Immature natural killer cell (primary cell): Measurements from ENCODE around the gene VWA8. TPM values are rescaled to one million over a fixed set of nuclear protein-coding genes. Genes with fewer than 3 reads are reported as not detected.

ENCODE experiments used
- DNase-seq, 3 donors: peaks; one replicate each; pipeline ENCODE4 v3.0.0; 2022; ENCODE audit warnings: mixed read lengths in 1 of 3
- H3K27ac Mint-ChIP-seq, 6 donors: one replicate each; pipeline ENCODE4 v1.8.0; 2020; ENCODE audit warnings: mixed read lengths in 6 of 6, mild to moderate bottlenecking in 5 of 6, inconsistent platforms in 4 of 6, moderate library complexity in 3 of 6
- H3K27me3 Mint-ChIP-seq, 3 donors: one replicate each; pipeline ENCODE4 v1.8.0; 2020 to 2021; ENCODE audit warnings: low read depth in 3 of 3, mild to moderate bottlenecking in 3 of 3, mixed read lengths in 3 of 3, moderate library complexity in 3 of 3, inconsistent platforms in 1 of 3
- H3K36me3 Mint-ChIP-seq, 3 donors: one replicate each; pipeline ENCODE4 v1.8.0; 2020; ENCODE audit warnings: mixed read lengths in 3 of 3, inconsistent platforms in 2 of 3, mild to moderate bottlenecking in 2 of 3
- H3K4me1 Mint-ChIP-seq, 2 donors: one replicate each; pipeline ENCODE4 v1.8.0; 2020; ENCODE audit warnings: inconsistent platforms in 2 of 2, mild to moderate bottlenecking in 2 of 2, mixed read lengths in 2 of 2, moderate library complexity in 1 of 2
- H3K4me3 Mint-ChIP-seq, 5 donors: one replicate each; pipeline ENCODE4 v1.8.0; 2020; ENCODE audit warnings: mild to moderate bottlenecking in 5 of 5, mixed read lengths in 5 of 5, inconsistent platforms in 3 of 5, moderate library complexity in 3 of 5
- H3K9me3 Mint-ChIP-seq, 6 donors: one replicate each; pipeline ENCODE4 v1.8.0; 2020; ENCODE audit warnings: mild to moderate bottlenecking in 6 of 6, mixed read lengths in 6 of 6, inconsistent platforms in 4 of 6, moderate library complexity in 3 of 6
- polyA plus RNA-seq, 3 donors: library from polyadenylated mRNA; unstranded; fragments of 300-500 nt; fragmentation: Illumina TruSeq; gene quantifications; one replicate each; pipeline ENCODE4 v1.2.3, GENCODE V29; 2021

VWA8 gene
- polyA plus RNA-seq, 3 donors from 2014 or later = 3.0 to 4.9 (median 3.2) TPM

DNA sequence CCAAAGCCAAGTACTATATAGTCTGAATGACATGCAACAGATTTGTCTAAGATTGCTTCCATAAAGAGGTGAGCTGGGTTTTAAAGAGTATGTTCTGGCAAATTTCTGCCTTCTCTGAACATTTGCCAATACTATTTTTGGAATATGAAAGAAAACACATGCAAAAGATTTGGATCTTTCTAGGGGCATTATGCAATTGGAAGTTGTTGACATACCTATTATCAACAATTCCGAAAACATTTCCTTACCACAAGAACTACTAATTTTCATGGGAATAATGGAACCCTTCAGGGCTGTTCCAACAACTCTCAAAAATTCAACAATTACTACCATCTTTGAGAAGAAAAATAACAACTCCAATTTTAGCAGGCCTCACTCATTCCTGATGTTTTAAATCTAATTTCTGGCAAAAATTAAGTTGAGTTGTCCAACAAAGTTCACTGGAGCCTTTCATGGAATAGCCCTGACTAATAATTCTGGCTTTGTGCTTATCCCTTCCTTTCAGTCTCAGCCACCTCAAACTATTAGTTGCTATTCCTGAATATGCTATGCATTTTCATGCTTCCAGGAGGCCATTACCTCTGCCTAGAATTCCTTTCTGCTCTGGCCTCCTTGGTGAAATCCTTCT lies 253.6 kb downstream of the VWA8 start:
- Mint-ChIP-seq H3K4me3 (no peak overlapping the region), H3K36me3 (peaks cover 5 to 9% (median 8%) of the 10 kb centered on the region in 3 donors), H3K9me3 (no peaks in the 10 kb centered on the region), H3K4me1 (no peaks in the 10 kb centered on the region), H3K27ac (no peak overlapping the region), H3K27me3 (peaks cover 0 to 1% (median 0%) of the 10 kb centered on the region in 3 donors)
- no peak for DNase-seq

DNA sequence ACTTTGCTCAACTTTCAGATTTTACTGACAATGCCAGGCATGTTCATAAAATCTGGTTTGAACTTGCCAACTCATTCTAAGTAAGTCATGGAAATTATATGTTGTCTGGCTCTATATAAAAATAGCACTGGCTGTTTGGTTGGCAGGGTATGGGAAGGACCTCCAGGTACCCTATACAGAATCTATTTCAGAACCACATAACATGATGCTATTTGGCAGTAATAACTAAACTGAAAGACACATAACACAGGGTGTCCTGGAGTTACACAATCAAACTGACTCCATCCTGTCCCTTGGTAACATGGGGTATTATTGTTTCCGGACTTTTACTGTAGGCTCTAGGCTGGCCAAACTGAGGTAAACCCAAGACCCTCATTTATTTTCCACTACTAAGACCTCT lies 254.8 kb downstream of the VWA8 start:
- no peak for DNase-seq
- Mint-ChIP-seq H3K4me1 (no peaks in the 10 kb centered on the region), H3K27ac (no peak overlapping the region), H3K36me3 (peaks cover 5 to 9% (median 8%) of the 10 kb centered on the region in 3 donors), H3K9me3 (no peaks in the 10 kb centered on the region), H3K4me3 (no peak overlapping the region), H3K27me3 (peaks cover 0 to 1% (median 0%) of the 10 kb centered on the region in 3 donors)

DNA sequence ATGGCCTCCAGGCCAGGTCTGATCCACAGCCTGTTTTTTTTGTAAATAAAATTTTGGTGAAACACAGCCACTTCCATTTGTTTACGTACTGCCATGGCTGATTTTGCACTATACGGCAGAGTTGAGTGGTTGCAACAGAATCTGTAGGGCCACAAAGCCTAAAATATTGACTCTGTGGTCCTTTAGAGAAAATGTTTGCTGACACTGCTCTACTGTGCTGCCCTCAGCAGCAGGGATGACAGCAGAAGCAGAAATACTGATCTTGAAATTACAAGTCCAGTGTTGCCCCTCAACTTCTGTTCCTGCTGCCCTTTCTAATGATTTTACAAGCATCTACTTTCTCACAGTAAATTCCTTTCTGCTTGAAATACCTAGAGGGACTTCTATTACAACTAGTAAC lies 258.4 kb downstream of the VWA8 start:
- H3K9me3 Mint-ChIP-seq = no peaks in the 10 kb centered on the region
- H3K4me3 Mint-ChIP-seq = no peak overlapping the region
- no peak for DNase-seq
- no peak overlapping the region for H3K27ac Mint-ChIP-seq
- peaks cover 13 to 32% (median 15%) of the 10 kb centered on the region in 3 donors for H3K36me3 Mint-ChIP-seq
- H3K4me1 Mint-ChIP-seq = no peaks in the 10 kb centered on the region
- no peaks in the 10 kb centered on the region for H3K27me3 Mint-ChIP-seq

DNA sequence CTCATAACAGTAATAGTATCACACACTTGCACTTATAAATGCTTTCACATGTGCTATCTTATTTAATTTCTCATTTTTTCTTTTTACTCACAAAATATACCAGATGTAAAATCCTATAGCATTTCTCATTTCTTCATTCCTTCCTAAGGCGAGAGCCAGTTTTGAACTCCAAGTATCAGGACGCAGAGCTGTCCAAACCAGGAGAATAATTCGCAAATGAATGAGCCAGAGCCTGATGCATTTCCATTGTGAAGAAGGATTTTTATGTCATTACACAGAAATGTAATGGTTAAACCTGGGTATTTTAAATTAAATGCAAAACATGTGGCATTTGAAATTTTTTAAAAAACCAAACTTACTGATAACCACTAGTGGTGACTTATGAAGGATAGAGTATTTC lies 259.2 kb downstream of the VWA8 start:
- Mint-ChIP-seq H3K4me3 (no peak overlapping the region), H3K4me1 (no peaks in the 10 kb centered on the region), H3K9me3 (no peaks in the 10 kb centered on the region), H3K27me3 (no peaks in the 10 kb centered on the region), H3K27ac (no peak overlapping the region), H3K36me3 (peaks cover 13 to 32% (median 15%) of the 10 kb centered on the region in 3 donors)
- DNase-seq = no peak

DNA sequence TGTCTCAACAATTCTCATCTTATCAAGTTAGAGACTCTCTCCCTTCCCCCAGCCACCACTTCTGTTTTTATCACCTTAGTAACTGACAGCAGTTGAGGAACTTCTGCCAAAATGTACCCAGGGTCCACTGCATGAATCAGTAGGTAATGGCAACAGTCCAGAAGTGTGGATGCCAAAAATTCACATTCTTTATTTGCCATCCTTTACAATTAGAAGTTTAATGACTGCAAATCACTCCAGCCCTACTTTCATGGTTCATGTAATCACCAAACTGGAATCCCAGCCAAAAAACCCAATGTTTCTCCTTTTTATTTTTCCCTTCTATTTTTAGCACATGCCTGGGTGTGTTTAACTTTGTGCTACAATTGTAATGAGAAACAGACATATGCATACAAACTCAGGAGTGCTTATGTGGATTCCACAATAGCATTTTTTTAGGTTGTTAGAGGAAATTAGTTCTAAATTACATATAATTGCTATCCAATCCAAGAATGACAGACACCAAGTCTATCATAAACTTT lies 260.1 kb downstream of the VWA8 start:
- Mint-ChIP-seq H3K27ac (no peak overlapping the region), H3K9me3 (no peaks in the 10 kb centered on the region), H3K36me3 (peaks cover 13 to 32% (median 15%) of the 10 kb centered on the region in 3 donors), H3K4me1 (no peaks in the 10 kb centered on the region), H3K27me3 (no peaks in the 10 kb centered on the region), H3K4me3 (no peak overlapping the region)
- DNase-seq = no peak

DNA sequence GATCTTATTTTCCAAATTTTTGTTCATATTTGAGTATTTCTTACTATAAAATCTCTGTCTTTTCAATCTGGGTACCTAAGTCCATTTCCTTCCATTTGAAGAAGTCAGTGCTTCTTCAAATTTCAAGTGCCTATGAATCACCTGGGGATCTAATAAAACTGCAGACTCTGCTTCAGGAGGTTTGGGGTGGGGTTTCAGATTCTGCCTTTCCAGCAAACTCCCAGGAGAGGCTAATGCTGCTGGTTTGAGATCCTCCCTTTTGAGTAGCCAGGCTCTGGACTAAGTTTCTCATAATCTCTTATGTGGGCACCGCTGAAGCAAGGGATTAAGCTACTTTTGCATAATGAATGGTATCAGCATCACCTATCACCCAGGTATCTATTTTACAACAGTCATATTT lies 261.1 kb downstream of the VWA8 start:
- no peaks in the 10 kb centered on the region for H3K4me1 Mint-ChIP-seq
- no peak overlapping the region for H3K27ac Mint-ChIP-seq
- no peaks in the 10 kb centered on the region for H3K9me3 Mint-ChIP-seq
- peaks cover 15 to 34% (median 16%) of the 10 kb centered on the region in 3 donors for H3K36me3 Mint-ChIP-seq
- DNase-seq = no peak
- no peak overlapping the region for H3K4me3 Mint-ChIP-seq
- H3K27me3 Mint-ChIP-seq = no peaks in the 10 kb centered on the region

DNA sequence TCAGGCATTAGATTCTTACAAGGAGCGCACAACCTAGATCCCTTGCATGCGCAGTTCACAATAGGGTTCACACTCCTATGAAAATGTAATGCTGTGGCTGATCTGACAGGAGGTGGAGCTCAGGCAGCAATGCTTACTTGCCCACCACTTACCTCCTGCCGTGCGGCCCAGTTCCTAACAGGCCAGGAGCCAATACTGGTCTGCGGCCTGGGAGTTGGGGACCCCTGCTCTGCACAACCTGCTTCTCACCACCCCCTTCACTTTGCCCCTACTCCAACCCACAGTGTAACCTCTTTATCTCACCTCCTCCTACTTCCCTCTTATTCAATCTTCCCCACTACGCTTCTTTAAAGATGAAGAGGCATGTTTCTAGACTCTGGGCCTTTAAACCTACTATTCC lies 263.3 kb downstream of the VWA8 start:
- Mint-ChIP-seq H3K9me3 (no peaks in the 10 kb centered on the region), H3K4me1 (no peaks in the 10 kb centered on the region), H3K27ac (no peak overlapping the region), H3K4me3 (no peak overlapping the region), H3K36me3 (peaks cover 19 to 38% (median 20%) of the 10 kb centered on the region in 3 donors), H3K27me3 (no peaks in the 10 kb centered on the region)
- DNase-seq = no peak

DNA sequence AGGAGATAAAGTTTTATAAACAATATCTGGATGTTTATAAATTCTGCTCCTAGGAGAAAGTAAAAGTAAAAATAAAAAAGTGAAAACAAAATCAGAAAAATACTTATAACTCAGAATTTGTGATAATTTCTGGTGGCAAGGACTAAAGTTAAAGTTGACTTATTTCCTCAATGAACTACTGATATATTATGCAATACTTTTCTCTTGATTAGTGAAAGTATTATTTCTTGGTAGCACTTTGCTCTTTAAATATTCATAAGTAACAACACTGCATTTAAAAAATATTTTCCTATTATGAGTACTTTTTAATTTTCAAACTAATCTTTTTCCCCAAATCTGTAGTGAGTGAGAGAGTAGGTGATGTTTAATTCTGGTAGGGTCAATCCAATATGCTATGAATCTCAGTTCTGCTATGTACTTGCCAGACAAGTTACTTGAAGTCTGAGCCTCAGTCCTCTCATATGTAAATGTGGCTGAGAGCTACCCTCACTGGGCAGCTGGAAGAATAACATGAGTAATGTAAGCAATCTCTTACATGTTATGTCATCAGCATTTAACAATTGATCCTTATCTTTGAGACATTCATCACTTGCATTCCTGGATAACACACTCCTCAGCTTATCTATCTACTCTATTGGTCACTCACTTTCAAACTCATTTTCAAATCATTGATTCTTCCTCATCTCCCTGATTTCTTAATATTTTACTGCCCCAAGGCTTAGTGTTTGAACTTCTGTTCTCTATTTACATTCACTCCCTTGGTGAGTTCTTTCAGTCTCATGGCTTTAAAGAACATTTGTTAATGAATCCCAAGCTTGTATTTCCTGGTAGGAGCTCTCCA lies 264.5 kb downstream of the VWA8 start:
- no peak overlapping the region for H3K27ac Mint-ChIP-seq
- no peaks in the 10 kb centered on the region for H3K9me3 Mint-ChIP-seq
- DNase-seq = no peak
- H3K36me3 Mint-ChIP-seq = peaks cover 22 to 46% (median 28%) of the 10 kb centered on the region in 3 donors
- H3K4me3 Mint-ChIP-seq = no peak overlapping the region
- no peaks in the 10 kb centered on the region for H3K4me1 Mint-ChIP-seq
- H3K27me3 Mint-ChIP-seq = no peaks in the 10 kb centered on the region

DNA sequence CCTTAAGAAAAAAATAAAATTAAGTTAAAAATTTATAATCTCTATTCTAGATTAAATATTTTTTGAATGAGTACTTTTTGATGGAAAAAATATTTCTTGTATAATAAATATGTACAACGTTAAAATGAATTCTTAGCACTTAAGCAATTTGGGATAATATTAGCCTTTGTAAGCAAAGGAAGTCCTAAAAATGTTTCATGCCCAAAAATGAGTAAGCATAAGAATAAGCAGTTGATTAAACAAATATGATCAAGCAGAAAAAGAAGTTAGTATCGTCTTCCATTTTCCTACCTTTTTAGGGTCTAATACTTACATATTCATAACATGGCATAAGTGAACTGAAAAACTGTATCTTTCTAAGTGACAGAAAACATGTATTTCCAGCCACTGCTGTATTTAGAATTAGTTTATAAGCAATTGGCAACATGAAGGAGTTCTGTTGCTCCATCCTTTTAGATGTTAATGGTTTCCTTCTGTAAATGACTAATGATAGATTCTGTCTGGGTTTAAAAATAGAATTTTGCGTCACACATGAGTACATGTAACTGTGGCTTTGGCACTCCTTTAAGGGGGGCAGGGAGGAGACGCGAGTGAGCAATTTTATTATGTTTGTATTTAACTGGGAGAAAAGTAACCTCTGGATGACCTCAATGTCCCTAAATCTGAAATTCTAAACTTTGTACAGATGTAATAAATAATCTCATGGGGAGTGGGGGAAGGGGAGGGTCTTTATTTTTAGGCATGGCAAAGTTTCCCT lies 266.2 kb downstream of the VWA8 start:
- Mint-ChIP-seq H3K27ac (no peak overlapping the region), H3K9me3 (no peaks in the 10 kb centered on the region), H3K27me3 (no peaks in the 10 kb centered on the region), H3K4me1 (no peaks in the 10 kb centered on the region), H3K4me3 (no peak overlapping the region), H3K36me3 (peaks cover 25 to 51% (median 38%) of the 10 kb centered on the region in 3 donors)
- no peak for DNase-seq

DNA sequence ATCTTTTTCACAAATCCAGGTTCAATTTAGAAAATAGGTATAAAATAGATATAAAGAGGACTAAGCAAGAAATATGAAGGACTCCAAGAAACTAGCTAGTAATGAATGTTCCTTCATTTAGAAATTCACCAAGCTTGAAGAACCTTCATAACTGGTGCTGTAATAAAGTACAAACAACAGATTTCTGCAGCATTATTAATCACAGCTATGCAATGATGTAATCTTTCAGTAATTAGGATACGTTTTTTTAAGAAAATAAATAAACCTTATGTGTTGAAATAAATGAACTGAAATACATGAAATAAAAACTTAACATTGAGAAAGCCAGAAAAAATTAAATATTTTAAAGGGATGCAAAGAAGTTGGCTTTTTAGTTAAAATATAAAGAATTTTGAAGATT lies 267.5 kb downstream of the VWA8 start:
- Mint-ChIP-seq H3K4me3 (no peak overlapping the region), H3K9me3 (no peaks in the 10 kb centered on the region), H3K27me3 (no peaks in the 10 kb centered on the region), H3K36me3 (peaks cover 26 to 49% (median 33%) of the 10 kb centered on the region in 3 donors), H3K27ac (no peak overlapping the region), H3K4me1 (no peaks in the 10 kb centered on the region)
- DNase-seq = no peak

DNA sequence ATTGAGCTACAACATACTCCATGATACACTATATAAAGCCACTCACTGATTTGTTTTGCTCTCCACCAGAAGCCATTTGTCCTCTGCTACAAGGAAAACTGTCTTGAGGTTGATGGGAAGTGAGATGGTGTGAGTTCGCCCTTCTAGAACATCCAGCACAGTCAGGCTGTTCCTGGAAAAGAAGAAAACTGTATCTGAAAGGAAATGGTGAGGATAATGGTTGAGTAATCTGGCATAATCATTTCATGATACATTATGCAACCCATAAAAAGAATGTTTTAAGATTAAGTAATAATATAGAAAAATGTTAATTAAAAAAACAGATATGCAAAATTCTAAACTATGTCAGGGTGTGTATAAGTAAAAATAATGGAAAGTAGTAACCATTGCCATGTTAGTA lies 269.6 kb downstream of the VWA8 start:
- H3K36me3 Mint-ChIP-seq = peaks cover 25 to 42% (median 34%) of the 10 kb centered on the region in 3 donors
- H3K9me3 Mint-ChIP-seq = no peaks in the 10 kb centered on the region
- no peak overlapping the region for H3K4me3 Mint-ChIP-seq
- no peaks in the 10 kb centered on the region for H3K4me1 Mint-ChIP-seq
- H3K27ac Mint-ChIP-seq = no peak overlapping the region
- no peaks in the 10 kb centered on the region for H3K27me3 Mint-ChIP-seq
- DNase-seq = no peak

DNA sequence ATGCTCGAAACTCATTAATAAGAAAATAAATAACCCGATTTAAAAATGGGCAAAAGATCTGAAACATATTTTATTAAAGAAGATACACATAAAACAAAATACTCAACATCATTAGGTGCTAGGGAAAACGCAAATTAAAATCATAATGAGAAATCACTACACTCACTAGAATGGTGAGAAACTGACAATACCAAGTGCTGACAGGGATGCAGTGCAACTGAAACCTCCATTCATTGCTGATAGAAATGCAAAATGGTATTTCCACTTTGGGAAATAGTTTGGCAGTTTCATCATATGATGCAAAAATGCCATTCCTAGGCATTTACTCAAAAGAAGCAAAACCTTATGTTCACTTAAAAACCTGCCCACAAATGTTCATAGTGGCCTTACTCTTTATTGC lies 278.1 kb downstream of the VWA8 start:
- no peaks in the 10 kb centered on the region for H3K9me3 Mint-ChIP-seq
- no peaks in the 10 kb centered on the region for H3K27me3 Mint-ChIP-seq
- H3K27ac Mint-ChIP-seq = no peak overlapping the region
- DNase-seq = no peak
- peaks cover 25 to 50% (median 48%) of the 10 kb centered on the region in 3 donors for H3K36me3 Mint-ChIP-seq
- H3K4me1 Mint-ChIP-seq = no peaks in the 10 kb centered on the region
- no peak overlapping the region for H3K4me3 Mint-ChIP-seq

DNA sequence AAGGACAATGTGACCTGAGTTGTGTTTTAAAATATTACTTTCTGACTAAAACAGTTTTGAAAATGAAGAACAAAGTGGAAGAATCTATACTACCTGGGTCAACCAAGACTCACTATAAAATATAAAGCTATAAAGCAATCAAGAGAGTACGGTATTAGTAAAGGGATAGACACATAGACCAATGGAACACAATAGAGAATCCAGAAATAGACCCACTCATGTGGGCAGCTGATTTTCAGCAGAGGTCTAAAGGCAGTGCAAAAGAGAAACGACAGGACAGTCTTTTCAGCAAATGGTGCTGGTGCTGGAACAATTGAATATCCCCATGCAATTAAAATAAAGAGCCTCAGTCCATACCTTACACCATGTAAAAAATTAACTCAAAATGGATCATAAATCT lies 278.9 kb downstream of the VWA8 start:
- no peak overlapping the region for H3K4me3 Mint-ChIP-seq
- no peaks in the 10 kb centered on the region for H3K27me3 Mint-ChIP-seq
- H3K4me1 Mint-ChIP-seq = no peaks in the 10 kb centered on the region
- no peak for DNase-seq
- peaks cover 25 to 51% (median 50%) of the 10 kb centered on the region in 3 donors for H3K36me3 Mint-ChIP-seq
- no peak overlapping the region for H3K27ac Mint-ChIP-seq
- H3K9me3 Mint-ChIP-seq = no peaks in the 10 kb centered on the region

DNA sequence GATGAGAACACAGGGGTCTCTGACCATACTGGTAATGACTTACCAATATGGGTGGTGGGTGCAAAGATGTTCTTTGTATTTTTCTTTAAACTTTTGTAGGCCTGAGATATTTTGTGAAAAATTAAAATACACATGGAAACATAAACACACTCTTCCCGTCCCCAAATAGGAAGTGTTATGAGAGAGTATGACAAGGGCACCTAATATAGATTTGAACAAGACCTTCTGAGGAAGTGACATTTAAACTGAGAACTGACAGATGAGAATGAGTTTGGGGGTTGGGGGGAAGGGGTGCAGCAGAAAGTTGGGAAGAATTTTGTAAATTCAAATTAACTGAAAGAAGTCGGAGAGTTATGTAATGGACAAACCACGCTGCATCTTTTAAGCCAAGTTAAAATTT lies 279.3 kb downstream of the VWA8 start:
- Mint-ChIP-seq H3K27ac (no peak overlapping the region), H3K27me3 (no peaks in the 10 kb centered on the region), H3K36me3 (peaks cover 25 to 52% (median 47%) of the 10 kb centered on the region in 3 donors), H3K4me1 (no peaks in the 10 kb centered on the region), H3K9me3 (no peaks in the 10 kb centered on the region), H3K4me3 (no peak overlapping the region)
- DNase-seq = no peak
